Renal cortex interstitium (tissue), 15 donors: ENCODE measurements around the gene RXRB. TPM values are rescaled to one million over a fixed set of nuclear protein-coding genes. Genes with fewer than 3 reads are reported as not detected.
"Not testable (repeated sequence)": the region's sequence is repeated elsewhere in the genome, so short reads cannot be mapped to it uniquely, and the experiment has no call there.

ENCODE experiments used
- DNase-seq, 11 donors: peaks; one replicate each; pipeline ENCODE4 v3.0.0-alpha.2; 2013; ENCODE audit warnings: low read depth in 9 of 11, low spot score in 4 of 11; ENCODE audit errors: extremely low read depth in 1 of 11
- long read RNA-seq, 16 experiments: transcript quantifications; one replicate each; lab custom pipeline, GENCODE V29; 2026
- polyA plus RNA-seq, 3 donors: library from polyadenylated mRNA; unstranded; fragments of 120-200 nt; gene quantifications; one replicate each; pipeline ENCODE4 v1.2.1, GENCODE V29; 2013; ENCODE audit not compliant: insufficient read length in 3 of 3

Gene RXRB
- polyA plus RNA-seq: 10 to 100 TPM; 51.1 to 64.5 (median 61.0) TPM
- long read RNA-seq, donor 1, partial matches to known transcripts: 71 of 107 reads
- long read RNA-seq, donor 1, other reads (novel, unspliced or antisense): 30 of 107 reads
- long read RNA-seq, donor 2, partial matches to known transcripts: 74 of 100 reads
- long read RNA-seq, donor 2, other reads (novel, unspliced or antisense): 22 of 100 reads
- long read RNA-seq, donor 3, transcript RXRB-202 (10 exons, 2,846 nt): major isoform, 5 of 188 reads
- long read RNA-seq, donor 3, partial matches to known transcripts: 142 of 188 reads
- long read RNA-seq, donor 3, other reads (novel, unspliced or antisense): 37 of 188 reads
- long read RNA-seq, donor 4, transcript RXRB-202 (10 exons, 2,846 nt): major isoform, 8 of 151 reads
- long read RNA-seq, donor 4, partial matches to known transcripts: 109 of 151 reads
- long read RNA-seq, donor 4, other reads (novel, unspliced or antisense): 27 of 151 reads
- long read RNA-seq, donor 5: 0 reads
- long read RNA-seq, donor 6, transcript RXRB-202 (10 exons, 2,846 nt): major isoform, 6 of 16 reads
- long read RNA-seq, donor 6, partial matches to known transcripts: 6 of 16 reads
- long read RNA-seq, donor 6, other reads (novel, unspliced or antisense): 0 of 16 reads
- long read RNA-seq, donor 7, transcript RXRB-201 (10 exons, 2,908 nt): major isoform, 6 of 13 reads
- long read RNA-seq, donor 7, partial matches to known transcripts: 0 of 13 reads
- long read RNA-seq, donor 7, other reads (novel, unspliced or antisense): 0 of 13 reads
- long read RNA-seq, donor 8: 0 reads
- long read RNA-seq, donor 9, transcript RXRB-202 (10 exons, 2,846 nt): major isoform, 8 of 12 reads
- long read RNA-seq, donor 9, partial matches to known transcripts: 0 of 12 reads
- long read RNA-seq, donor 9, other reads (novel, unspliced or antisense): 0 of 12 reads
- long read RNA-seq, donor 10, partial matches to known transcripts: 5 of 9 reads
- long read RNA-seq, donor 10, other reads (novel, unspliced or antisense): 0 of 9 reads
- long read RNA-seq, donor 11, partial matches to known transcripts: 0 of 7 reads
- long read RNA-seq, donor 11, other reads (novel, unspliced or antisense): 0 of 7 reads
- long read RNA-seq, donor 12, partial matches to known transcripts: 6 of 7 reads
- long read RNA-seq, donor 12, other reads (novel, unspliced or antisense): 0 of 7 reads
- long read RNA-seq, donor 13: 0 reads
- long read RNA-seq, donor 14, partial matches to known transcripts: 0 of 6 reads
- long read RNA-seq, donor 14, other reads (novel, unspliced or antisense): 0 of 6 reads
- long read RNA-seq, donor 15, partial matches to known transcripts: 0 of 3 reads
- long read RNA-seq, donor 15, other reads (novel, unspliced or antisense): 0 of 3 reads
- long read RNA-seq, donor 16, transcript RXRB-201 (10 exons, 2,908 nt): major isoform, 15 of 61 reads
- long read RNA-seq, donor 16, transcript RXRB-205 (2 exons, 582 nt): minor isoform, 8 of 61 reads
- long read RNA-seq, donor 16, transcript RXRB-202 (10 exons, 2,846 nt): minor isoform, 9 of 61 reads
- long read RNA-seq, donor 16, partial matches to known transcripts: 24 of 61 reads
- long read RNA-seq, donor 16, other reads (novel, unspliced or antisense): 0 of 61 reads

DNA sequence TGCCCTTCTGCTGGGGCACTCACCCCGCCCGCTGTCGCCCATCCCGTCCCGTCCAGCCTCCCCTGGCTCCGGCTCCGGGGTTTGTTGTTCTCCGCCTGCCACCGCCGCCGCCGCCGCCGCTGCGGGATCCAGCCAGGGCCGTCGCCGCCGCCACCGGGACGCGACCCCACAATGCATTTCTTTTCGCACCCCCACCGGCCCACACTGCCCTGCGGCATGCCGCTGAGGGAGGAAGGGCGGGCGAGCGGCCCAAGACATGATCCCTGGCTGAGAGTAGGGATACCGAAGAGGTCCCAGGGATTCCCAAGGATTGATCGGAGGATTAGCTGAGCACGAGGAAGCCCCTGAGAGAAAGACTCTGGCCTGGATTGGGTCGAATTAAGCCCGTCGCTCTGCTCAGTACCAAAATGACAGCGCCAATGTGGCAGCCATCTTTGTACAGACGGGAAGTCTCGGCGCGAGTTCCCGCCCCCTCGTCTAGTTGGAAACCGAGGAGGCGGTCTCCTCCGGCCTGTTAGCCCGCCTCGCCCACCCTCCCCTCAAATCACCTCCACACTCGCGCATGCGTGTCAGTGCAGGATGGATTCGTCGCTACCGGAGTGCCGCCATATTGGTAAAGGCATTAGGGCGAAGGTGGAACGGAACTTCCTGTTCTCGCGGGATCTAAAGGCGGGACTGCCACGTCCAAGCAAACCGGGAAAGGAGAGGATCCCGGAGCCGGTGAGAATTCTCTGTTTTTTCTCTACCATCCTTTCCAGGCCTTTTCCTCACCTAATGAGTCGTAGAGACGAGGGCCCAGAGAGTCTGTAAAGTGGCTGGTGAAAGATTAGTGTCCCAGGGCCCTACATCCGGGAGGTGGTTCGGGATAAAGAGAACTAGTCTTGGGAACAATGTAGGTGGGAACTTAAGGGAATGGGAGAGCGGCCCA, at the start of gene RXRB, which contains the start of gene SLC39A7:
Gene RXRB (minus strand): TSS at position 447 of the 928 bp plus-strand sequence. CDS start 189 bp downstream, at position 258.
Gene SLC39A7 (plus strand): TSS at position 649 of the 928 bp plus-strand sequence. CDS start 379 bp downstream, outside the sequence.
- DNase-seq: peak; percentile 99 to 100 (median 100)

DNA sequence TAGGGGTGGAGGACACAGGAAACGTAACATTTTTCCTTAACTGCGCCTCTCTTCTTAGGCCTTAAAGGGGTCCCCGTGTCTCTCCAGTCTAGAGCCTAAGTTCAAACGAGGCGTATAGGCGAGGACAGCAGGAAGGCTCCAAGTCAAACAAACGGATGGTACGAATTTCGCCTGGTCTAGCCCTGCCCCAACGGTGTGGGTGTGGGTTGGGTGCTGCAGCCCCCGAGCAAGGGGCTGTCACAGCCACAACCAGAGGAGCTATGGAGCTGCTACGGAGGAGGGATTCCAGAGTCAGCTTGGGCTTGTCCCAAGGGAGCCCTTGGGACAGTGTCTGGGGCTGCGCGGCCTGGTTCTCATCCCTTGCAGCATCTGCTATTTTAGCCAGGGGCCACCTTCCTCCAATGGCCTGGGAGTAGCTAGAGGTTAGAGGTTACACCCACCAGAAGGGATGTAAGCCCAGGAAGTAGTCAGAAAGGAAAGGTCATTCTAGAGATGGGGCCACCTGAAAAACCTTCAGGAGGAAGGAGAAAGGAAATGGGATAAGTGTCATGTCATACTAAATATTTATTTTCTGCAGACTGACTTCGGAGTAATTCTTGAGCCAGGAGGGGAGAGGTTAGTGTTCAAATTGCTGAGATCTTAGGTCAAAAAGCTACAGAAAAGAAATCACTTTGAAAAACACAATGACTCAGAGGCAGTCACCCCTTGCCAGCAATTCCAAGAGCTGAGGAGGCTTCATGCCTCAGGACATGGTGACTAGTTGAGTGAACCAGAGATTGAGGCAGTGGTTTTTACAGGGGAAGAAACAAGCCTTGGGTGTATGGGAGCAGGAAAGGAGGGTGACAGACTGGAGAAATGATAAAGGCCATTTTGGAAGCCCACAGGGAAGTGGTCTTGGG, 49.5 kb upstream of the RXRB start:
- DNase-seq: no peak

DNA sequence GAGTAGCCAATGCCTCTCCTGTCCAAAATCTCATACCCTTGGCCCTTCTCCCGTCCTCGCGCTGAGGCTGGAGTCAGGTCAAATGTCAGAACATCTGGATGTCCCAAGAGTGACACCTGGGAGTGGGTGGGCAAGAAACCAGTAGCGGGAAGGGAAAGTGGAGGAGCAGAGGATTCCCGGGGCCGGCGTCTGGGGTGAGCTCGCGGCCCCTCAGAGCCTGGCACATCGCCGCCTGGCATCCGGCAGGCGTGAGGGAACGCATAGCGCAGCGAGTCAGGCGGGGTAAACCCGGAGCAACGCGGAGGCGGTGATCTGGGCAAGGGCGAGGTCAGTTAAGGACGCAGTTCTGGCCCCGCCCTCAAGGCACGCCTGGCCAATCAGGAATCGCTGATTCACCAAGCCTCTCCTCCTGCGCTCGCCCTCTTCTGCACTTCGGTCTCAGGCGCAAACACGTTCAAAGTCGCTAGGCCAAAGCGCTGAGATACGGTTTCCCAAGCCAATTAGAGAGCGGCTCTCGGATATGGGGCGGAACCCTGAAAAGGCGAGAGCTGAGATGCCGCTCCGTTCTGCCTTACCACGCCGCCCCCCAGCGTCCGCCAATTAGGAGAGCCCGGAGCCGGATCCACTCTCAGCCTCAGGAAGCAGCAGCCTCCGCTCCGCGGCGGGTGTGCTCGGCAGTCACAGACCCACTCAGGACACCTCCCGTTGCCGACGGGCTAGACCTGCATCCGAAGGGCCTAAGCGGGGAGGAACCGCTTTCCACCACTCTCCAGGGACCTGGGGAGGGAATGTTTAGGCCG, 48.7 kb upstream of the RXRB start:
- peak; percentile 87 to 98 (median 95) for DNase-seq

DNA sequence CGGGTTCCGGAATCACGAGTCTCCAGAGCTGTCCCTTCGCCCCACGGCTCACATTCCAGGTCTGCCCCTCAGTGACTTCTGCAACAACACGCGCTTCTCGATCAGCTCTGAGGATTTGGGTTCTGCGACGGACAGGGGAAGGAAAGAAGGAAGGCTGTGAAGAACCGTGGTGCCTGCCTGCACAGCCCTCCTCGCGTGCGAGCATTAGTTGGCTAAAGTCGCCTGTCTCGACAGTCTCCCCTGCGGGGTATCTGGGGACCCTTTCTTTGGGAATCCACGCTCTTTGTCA, 48.1 kb upstream of the RXRB start:
- DNase-seq: peak in 1 of 11 donors; percentile 45

DNA sequence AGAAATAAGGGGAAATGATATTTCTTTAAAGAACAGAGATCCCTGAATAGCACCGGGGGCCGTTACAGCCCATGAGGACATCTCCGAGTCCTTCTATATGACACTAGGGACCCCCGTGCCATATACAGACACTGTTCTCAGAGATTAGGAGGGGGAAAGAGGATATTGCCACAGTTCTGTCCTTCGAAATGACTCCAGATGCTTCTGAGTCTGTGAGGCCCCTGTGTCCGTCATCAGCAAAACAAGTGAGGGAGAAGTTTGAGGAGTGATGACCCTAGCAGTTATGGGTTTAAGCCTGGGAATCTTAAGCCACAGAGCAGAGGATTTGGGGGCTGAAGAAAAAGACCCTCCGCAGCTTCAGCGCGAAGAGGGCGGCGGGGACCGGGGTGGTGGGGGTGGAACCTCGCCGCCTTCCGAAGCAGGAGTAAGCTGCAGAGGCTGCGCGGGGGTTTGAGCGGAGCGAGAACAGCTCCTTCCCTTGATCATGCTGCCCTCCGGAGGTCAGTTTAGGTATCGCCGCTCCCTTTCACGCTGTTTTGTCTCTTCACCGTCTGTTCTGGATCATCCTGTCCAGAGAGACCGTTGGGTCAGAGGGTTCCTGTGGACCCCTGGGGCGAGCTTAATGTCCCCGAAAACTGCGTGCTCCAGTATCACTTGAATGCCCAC, 47.6 kb upstream of the RXRB start:
- DNase-seq: peak; percentile 71 to 92 (median 84)

DNA sequence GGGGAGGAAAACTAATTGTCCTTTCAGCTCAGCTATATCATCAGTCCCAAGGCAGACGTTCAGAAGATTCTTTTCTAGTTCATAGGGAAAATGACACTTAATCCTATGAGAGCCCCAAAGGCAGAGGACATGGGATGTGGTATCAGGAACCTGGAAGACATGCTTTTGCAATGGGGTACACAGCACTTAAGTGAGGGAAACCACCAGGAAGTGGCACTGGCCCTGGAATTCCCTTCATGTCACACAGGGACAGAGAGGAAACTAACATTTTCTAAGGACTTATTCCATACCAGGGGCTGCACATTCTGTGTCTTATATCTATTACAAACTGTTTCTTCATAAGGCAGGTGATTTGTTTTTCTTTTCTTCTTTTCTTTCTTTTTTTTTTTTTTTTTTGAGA, 43.0 kb upstream of the RXRB start:
- DNase-seq: no peak

DNA sequence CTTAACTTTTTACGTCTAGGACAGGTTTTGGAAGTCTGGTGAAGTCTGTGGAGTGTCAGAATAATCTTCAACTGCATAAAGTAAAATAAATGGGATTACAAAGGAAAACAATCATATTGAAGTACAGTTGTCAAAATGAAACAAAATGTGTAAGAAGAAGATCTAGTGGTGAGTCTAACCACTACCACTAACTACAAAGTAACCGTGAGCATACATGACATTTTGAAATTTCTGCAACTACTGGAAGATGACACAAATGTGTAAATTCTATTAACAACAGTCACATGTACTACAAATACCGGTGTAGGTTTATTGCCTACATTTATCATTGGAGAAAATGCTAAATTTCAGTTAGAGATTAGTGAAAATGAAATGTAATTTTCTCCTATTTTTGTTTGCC, 41.5 kb upstream of the RXRB start:
- DNase-seq: no peak

DNA sequence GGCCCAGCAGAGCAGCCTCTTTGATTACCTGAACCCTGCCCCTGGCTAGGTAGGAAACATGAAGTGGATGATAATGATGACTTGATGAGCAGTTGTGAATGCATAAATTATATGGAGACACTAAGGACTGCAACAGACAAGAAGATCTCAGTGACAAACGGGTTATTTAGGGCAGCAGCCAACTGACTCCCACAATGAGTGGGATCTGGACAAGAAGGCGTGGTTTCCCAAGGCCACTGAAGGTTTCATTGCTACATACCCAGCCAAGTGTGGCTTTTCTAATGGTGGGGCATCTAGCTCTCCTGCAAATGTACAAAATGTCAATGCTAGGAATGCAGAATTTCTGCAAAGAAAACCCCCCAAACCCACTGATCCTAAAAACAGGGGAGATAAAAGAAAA, 37.3 kb upstream of the RXRB start:
- DNase-seq: no peak

DNA sequence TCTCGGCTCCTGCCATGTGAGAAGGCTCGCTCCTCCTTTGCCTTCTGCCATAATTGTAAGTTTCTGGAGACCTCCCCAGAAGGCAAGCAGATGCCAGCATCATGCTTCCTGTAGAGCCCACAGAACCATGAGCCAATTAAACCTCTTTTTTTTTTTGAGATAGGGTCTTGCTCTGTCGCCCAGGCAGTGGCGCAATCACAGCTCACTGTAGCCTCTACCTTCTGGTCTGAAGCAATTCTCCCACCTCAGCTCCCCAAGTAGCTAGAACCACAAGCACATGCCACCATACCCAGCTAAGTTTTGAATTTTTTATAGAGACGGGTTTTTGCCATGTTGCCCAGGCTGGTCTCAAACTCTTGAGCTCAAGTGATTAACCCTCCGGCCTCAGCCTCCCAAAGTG, 36.4 kb upstream of the RXRB start:
- no peak for DNase-seq

DNA sequence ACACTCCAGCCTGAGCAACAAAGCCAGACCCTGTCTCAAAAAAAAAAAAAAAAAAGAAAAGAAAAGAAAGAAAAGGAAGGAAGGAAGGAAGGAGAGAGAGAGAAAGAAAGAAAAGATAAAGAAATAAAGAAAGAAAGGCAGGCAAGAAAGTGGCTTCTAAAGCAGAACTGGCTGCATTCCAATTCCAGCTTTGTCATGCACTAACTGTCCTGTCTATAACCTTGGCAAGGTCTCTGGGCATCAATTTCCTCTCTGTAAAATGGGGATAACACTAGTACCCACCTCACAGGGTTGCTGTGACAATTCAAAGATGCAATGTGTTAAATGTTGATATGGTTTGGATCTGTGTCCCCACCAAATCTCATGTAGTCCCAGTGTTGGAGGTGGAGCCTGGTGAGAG, 35.9 kb upstream of the RXRB start:
- no peak for DNase-seq

DNA sequence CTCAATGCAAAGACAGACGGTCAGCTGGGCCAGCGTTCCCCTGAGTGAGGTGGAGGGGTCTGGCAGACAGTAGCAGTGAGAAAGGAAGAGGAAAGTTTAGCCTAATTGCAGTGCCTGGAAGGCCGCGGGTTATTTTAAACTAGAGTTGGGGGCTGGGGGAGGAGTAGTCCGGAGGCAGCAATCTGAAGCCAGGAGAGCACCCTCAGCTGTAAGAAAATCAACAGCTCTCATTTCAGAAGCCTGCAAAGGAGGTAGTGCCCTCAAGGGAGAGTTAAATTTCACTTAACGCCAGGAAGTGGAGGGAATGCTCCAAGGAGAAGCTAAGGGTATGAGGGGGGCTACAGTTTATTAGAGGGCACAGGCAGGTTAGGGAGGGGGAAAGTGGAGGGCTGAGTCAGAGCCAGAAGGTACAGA, 34.8 kb upstream of the RXRB start:
- peak in 5 of 11 donors; percentile 18 to 60 (median 54) for DNase-seq

DNA sequence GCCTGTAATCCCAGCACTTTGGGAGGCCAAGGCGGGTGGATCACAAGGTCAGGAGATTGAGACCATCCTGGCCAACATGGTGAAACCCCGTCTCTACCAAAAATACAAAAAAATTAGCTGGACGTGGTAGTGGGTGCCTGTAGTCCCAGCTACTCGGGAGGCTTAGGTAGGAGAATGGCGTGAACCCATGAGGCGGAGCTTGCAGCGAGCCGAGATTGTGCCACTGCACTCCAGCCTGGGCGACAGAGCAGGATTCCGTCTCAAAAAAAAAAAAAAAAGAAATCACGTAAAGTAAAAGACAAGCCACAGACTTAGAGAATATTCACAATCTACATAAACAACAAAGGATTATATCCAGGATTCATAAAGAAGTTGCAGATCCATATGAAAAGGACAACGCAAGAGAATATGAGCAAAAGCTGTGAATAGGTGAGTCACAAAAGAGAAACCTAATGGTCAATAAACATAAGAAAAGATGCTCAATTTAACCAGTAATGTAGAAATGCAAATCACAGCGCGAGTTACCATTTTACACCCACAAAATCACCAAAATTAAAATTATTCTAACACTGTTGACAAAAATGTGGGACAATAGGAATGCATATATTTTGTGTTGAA, 26.1 kb upstream of the RXRB start:
- DNase-seq: not testable (repeated sequence)

DNA sequence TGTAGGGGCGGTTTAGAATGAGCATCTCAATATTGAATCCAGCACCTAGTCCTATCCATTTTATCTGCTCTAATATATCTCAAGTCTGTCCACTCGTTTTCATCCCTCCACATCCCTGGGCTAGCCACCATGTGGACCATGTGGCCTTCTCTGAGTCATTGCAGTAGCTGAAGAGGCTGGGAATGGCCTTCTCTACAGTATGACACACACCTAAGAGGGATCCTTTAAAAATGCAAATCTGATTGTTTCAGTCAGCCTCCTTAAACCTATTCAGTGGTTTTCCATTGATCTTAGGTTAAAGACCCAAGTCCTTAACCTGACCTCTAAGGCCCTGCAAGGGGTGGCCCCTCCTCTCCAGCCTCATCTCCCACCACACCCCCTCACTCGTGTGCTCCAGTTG, 17.2 kb upstream of the RXRB start:
- no peak for DNase-seq

DNA sequence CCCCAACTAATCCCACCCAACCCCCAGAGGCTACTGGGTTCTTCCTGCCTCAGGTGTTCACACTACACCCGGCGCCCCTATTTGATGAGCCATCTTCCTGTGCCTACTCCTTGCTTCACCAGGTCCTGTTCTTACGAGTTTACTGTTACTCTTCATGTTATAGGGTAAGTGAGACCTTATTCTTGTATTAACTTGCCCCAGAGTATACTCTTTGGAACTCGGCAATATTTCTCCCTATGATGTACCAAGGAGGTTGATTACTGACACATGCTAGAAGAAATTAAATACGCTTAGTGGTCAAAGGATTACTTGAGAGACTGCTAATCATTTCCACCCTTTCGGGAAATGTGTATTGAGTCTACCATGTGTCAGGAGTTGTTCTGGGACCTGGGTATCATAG, 16.8 kb upstream of the RXRB start:
- no peak for DNase-seq

DNA sequence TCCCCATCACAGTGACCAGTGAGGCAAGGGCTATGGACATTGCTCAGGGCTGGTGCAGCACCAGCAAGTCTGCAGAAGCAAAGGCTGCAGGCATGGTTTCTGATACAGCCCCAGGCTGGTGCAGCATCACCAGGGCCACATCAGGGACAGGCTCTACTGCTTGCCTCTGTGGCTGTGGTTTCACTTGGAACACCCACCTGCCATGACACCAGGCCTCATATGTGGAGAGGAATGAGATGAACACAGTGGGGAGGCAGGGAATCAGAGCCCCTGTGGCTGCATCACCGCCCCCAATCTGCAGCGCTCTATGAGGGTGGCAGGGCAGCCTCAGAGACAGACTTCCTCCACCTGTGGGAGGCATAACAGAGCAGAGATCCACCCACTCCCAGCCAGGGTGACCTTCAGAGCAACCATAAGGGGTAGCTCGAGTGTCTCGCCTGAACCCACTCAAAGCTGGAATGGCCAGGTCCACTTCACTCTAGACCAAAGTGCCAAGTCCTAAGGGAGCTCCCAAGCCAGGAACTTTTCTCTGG, 15.7 kb upstream of the RXRB start:
- DNase-seq: no peak
